ENCODE results near the gene PHF1. TPM values are rescaled to one million over a fixed set of nuclear protein-coding genes. Genes with fewer than 3 reads are reported as not detected.

Gene PHF1
- total RNA-seq, 1 donor, result 30.8 TPM

GRCh38 chr6:33430334-33430733 lies 19.5 kb downstream of the PHF1 start:
- peaks cover 40% of the 10 kb centered on the region for H4K20me1 ChIP-seq (ENCODE audit: insufficient read depth, low read length)
- no peak for DNase-seq (ENCODE audit: insufficient read length, low spot score, missing footprints)
- H3K4me3 ChIP-seq (ENCODE audit: insufficient read depth, low read length), result no peak overlapping the region
- H3K4me1 ChIP-seq (ENCODE audit: insufficient read depth, low read length), result peaks cover 22% of the 10 kb centered on the region
- no peaks in the 10 kb centered on the region for H3K9me3 ChIP-seq (ENCODE audit: low read depth, low read length)
- H3K4me2 ChIP-seq (ENCODE audit: insufficient read depth, low read length), result no peak overlapping the region
- no peak for TF ChIP-seq CTCF (IDR thresholded peaks at IDR 0.05; ENCODE audit: extremely low read depth, low read depth, low read length)
- H3K27me3 ChIP-seq (ENCODE audit: insufficient read depth, low read length), result no peaks in the 10 kb centered on the region
- H3K79me2 ChIP-seq (ENCODE audit: insufficient read depth, low read length), result peaks cover 49% of the 10 kb centered on the region
- H2AFZ ChIP-seq (ENCODE audit: low read length), result no peak overlapping the region
- H3K27ac ChIP-seq (ENCODE audit: low read depth, low read length), result no peak overlapping the region
- peaks cover 11% of the 10 kb centered on the region for H3K36me3 ChIP-seq (ENCODE audit: insufficient read depth, low read length)

GRCh38 chr6:33430991-33431879 lies 20.4 kb downstream of the PHF1 start:
- no peaks in the 10 kb centered on the region for H3K27me3 ChIP-seq (ENCODE audit: insufficient read depth, low read length)
- H4K20me1 ChIP-seq (ENCODE audit: insufficient read depth, low read length), result peaks cover 40% of the 10 kb centered on the region
- H3K4me3 ChIP-seq (ENCODE audit: insufficient read depth, low read length), result no peak overlapping the region
- TF ChIP-seq CTCF (IDR thresholded peaks at IDR 0.05; ENCODE audit: extremely low read depth, low read depth, low read length), result no peak
- H2AFZ ChIP-seq (ENCODE audit: low read length), result no peak overlapping the region
- DNase-seq (ENCODE audit: insufficient read length, low spot score, missing footprints), result peak; percentile 96
- peaks cover 19% of the 10 kb centered on the region for H3K36me3 ChIP-seq (ENCODE audit: insufficient read depth, low read length)
- H3K79me2 ChIP-seq (ENCODE audit: insufficient read depth, low read length), result peaks cover 49% of the 10 kb centered on the region
- H3K9me3 ChIP-seq (ENCODE audit: low read depth, low read length), result no peaks in the 10 kb centered on the region
- H3K4me1 ChIP-seq (ENCODE audit: insufficient read depth, low read length), result peaks cover 22% of the 10 kb centered on the region
- H3K27ac ChIP-seq (ENCODE audit: low read depth, low read length), result no peak overlapping the region
- no peak overlapping the region for H3K4me2 ChIP-seq (ENCODE audit: insufficient read depth, low read length)

DNA sequence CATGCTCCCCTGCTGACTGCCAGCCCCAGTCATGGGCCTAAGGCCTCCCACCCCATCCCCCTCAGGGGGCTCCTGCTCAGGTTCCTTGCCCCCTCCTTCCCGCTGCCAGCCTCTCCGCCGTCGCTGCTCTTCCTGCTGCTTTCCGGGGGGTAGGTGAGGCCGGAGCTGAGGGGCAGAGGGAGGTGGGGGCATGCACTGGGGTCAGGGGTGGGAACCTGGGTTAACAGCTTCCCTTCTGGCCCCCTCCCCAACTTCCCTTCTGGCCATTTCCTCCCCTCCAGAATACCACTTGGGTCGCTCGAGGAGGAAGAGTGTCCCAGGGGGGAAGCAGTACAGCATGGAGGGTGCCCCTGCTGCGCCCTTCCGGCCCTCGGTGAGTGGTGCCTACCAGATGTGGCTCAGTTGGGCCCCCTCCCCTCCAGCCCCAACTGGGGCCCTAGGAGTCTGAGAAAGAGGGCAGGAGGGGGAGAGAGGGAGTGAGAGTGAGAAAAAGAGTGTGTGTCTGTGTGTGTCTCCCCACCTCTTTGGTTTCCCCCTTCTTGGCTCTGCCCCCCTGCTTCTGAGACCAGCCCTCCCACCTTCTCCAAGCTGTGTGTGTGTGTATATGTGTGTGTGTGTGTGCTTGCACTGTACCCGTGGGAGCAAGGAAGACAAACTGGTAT lies 21.2 kb downstream of the PHF1 start:
- H3K4me3 ChIP-seq (ENCODE audit: insufficient read depth, low read length), result no peak overlapping the region
- H3K27ac ChIP-seq (ENCODE audit: low read depth, low read length), result no peak overlapping the region
- peaks cover 27% of the 10 kb centered on the region for H3K36me3 ChIP-seq (ENCODE audit: insufficient read depth, low read length)
- H3K27me3 ChIP-seq (ENCODE audit: insufficient read depth, low read length), result no peaks in the 10 kb centered on the region
- no peaks in the 10 kb centered on the region for H3K9me3 ChIP-seq (ENCODE audit: low read depth, low read length)
- peak; percentile 39 for DNase-seq (ENCODE audit: insufficient read length, low spot score, missing footprints)
- H2AFZ ChIP-seq (ENCODE audit: low read length), result no peak overlapping the region
- no peak overlapping the region for H3K4me2 ChIP-seq (ENCODE audit: insufficient read depth, low read length)
- peaks cover 40% of the 10 kb centered on the region for H4K20me1 ChIP-seq (ENCODE audit: insufficient read depth, low read length)
- H3K4me1 ChIP-seq (ENCODE audit: insufficient read depth, low read length), result peaks cover 17% of the 10 kb centered on the region
- H3K79me2 ChIP-seq (ENCODE audit: insufficient read depth, low read length), result peaks cover 47% of the 10 kb centered on the region
- TF ChIP-seq CTCF (IDR thresholded peaks at IDR 0.05; ENCODE audit: extremely low read depth, low read depth, low read length), result no peak

DNA sequence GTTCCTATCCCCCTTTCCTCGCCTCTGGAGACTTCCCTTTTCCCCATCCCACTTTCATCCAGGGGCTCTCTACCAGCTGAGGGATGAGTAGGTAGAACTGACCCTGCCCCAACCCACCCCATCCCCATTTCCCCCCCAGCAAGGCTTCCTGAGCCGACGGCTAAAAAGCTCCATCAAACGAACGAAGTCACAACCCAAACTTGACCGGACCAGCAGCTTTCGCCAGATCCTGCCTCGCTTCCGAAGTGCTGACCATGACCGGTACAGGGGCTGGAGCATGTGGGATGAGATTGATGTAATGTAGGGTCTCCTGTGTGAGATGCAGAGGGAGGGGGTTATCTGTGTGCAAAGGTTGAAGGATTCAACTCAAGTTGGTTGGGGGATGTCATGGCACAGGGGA lies 21.7 kb downstream of the PHF1 start:
- no peak for TF ChIP-seq CTCF (IDR thresholded peaks at IDR 0.05; ENCODE audit: extremely low read depth, low read depth, low read length)
- Histone ChIP-seq H3K9me3 (ENCODE audit: low read depth, low read length) (no peaks in the 10 kb centered on the region), H3K4me1 (ENCODE audit: insufficient read depth, low read length) (peaks cover 12% of the 10 kb centered on the region), H3K27ac (ENCODE audit: low read depth, low read length) (no peak overlapping the region), H3K36me3 (ENCODE audit: insufficient read depth, low read length) (peaks cover 32% of the 10 kb centered on the region), H3K4me2 (ENCODE audit: insufficient read depth, low read length) (no peak overlapping the region), H3K4me3 (ENCODE audit: insufficient read depth, low read length) (no peak overlapping the region), H2AFZ (ENCODE audit: low read length) (no peak overlapping the region), H4K20me1 (ENCODE audit: insufficient read depth, low read length) (peaks cover 40% of the 10 kb centered on the region), H3K79me2 (ENCODE audit: insufficient read depth, low read length) (peaks cover 42% of the 10 kb centered on the region), H3K27me3 (ENCODE audit: insufficient read depth, low read length) (no peaks in the 10 kb centered on the region)
- peak; percentile 81 for DNase-seq (ENCODE audit: insufficient read length, low spot score, missing footprints)
